SK-N-MC (cell line): ENCODE data around the gene NCF2.

Experiments
- EZH2 ChIP-seq: fragments of 200-600 bp; sonication (generic); IDR thresholded peaks from one replicate; pipeline ENCODE4 v1.6.1; 2017; ENCODE audit warnings: antibody characterized with exemption
- FOXP2 ChIP-seq: optimal IDR thresholded peaks from 2 replicates; pipeline ENCODE3; 2011; ENCODE audit warnings: mild to moderate bottlenecking, moderate library complexity; ENCODE audit not compliant: insufficient read depth; ENCODE audit errors: extremely low read length, control extremely low read depth
- POLR2AphosphoS5 ChIP-seq: IDR thresholded peaks from 2 replicates; pipeline ENCODE4 v1.6.1; 2012; ENCODE audit warnings: mild to moderate bottlenecking, low read depth, low read length, borderline replicate concordance

DNA sequence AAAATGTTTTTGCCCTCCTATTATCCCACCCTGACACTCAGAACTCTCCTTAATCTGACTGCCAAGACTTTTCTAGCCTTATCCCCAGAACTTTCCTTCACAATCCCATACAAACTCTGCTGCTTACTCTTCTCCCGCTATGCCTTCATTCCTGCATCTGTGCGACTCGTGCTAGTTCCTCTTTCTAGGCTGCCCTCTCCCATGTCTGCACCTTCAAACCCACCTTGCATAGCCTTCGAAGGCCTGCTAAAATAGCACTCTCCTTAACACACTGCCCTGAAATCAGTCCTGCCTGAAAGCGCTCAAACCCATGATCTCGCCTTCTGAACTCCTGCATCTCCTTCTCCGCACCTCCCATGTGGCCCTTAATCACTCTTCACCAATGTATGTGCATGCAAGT is 2.5 kb upstream of the NCF2 start:
- TF ChIP-seq POLR2AphosphoS5 (no peak), EZH2 (no peak), FOXP2 (no peak)
